AG09319 (cell line): Measurements from ENCODE around the gene DUSP5.

ENCODE experiments used
- DNase-seq: peaks from one replicate; pipeline ENCODE4 v3.0.0-alpha.2; 2010; ENCODE audit warnings: low read depth; ENCODE audit errors: extremely low read depth
- TF ChIP-seq, protein P1 (sequence below): IDR thresholded peaks from 2 replicates; pipeline ENCODE4 v1.5.1; 2011; ENCODE audit warnings: low read depth, mild to moderate bottlenecking, inconsistent platforms, low read length, moderate library complexity

The DUSP5 gene

GRCh38 chr10:110497438-110498086, at the start of gene DUSP5:
DUSP5 (plus strand) TSS chr10:110497907; CDS start chr10:110498122, 215 bp downstream.
- TF ChIP-seq, protein P1, sequence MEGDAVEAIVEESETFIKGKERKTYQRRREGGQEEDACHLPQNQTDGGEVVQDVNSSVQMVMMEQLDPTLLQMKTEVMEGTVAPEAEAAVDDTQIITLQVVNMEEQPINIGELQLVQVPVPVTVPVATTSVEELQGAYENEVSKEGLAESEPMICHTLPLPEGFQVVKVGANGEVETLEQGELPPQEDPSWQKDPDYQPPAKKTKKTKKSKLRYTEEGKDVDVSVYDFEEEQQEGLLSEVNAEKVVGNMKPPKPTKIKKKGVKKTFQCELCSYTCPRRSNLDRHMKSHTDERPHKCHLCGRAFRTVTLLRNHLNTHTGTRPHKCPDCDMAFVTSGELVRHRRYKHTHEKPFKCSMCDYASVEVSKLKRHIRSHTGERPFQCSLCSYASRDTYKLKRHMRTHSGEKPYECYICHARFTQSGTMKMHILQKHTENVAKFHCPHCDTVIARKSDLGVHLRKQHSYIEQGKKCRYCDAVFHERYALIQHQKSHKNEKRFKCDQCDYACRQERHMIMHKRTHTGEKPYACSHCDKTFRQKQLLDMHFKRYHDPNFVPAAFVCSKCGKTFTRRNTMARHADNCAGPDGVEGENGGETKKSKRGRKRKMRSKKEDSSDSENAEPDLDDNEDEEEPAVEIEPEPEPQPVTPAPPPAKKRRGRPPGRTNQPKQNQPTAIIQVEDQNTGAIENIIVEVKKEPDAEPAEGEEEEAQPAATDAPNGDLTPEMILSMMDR = no peak
- peak; percentile 89 for DNase-seq

DNA sequence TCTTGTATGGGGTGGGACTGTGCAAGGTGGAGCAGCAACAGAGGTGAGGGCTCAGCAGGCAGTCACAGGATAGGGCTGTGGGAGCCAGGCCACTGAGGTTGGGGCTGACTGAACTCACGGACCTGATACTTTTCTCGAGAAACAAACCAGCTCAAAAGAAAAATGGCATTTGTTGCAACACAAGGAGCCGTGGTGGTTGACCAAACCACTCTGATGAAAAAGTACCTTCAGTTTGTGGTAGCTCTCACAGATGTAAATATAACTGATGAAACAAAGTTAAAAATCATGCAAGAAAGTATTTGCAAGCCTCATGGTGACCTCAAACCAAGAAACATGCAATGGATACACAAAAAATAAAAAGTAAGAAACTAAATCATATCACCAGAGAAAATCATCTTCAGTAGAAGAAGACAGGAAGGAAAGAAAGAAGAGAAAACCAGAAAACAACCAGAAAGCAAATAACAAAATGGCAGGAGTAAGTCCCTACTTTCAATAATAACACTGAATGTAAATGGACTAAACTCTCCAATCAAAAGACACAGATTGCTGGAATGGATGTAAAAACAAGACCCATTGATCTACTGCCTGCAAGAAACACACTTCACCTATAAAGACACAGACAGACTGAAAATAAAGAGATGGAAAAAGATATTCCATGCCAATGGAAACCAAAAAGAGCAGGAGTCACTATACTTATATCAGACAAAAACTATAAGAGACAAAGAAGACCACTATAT, 48.9 kb upstream of the DUSP5 start:
- no peak for DNase-seq
- TF ChIP-seq, protein P1 = no peak

DNA sequence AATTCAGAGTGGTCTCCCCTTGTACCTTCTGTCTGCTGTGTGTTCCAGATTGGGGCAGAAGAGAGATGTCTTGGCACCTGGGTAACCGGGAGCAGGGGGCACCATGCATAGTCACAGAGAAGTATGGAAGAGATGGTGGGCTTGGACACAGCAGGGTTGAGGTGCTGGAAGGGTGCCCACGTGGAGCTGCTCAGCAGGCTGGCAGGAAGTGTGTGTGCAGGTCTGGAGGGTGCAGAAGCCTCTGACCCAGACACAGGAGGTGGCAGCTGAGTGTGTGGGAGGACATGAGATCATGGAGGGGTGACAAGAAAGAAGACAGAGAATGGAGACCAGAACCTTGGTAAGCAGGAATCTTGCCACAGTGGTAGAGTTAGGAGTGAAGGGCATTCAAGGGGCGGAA, 42.3 kb upstream of the DUSP5 start:
- TF ChIP-seq, protein P1 = no peak
- no peak for DNase-seq

- TF ChIP-seq, protein P1 = no peak
- no peak for DNase-seq
Measured at GRCh38 chr10:110456046-110456445, 41.7 kb upstream of the DUSP5 start.

- TF ChIP-seq, protein P1 = no peak
- DNase-seq = peak; percentile 7
Measured at GRCh38 chr10:110456523-110457091, 41.1 kb upstream of the DUSP5 start.

- TF ChIP-seq, protein P1 = no peak
- no peak for DNase-seq
Measured at GRCh38 chr10:110457851-110458250, 39.9 kb upstream of the DUSP5 start.
